ENCODE measurements around the gene FBXO9.

- TF ChIP-seq CTCF (IDR thresholded peaks at IDR 0.05) (no peak), POLR2AphosphoS5 (IDR thresholded peaks at IDR 0.05) (no peak), EP300 (IDR thresholded peaks at IDR 0.05) (no peak), POLR2A (IDR thresholded peaks at IDR 0.05) (no peak)
Observed at GRCh38 chr6:53029257-53029656, 35.9 kb upstream of the FBXO9 start.
